ENCODE results near the gene GATAD2A.

GATAD2A gene

DNA sequence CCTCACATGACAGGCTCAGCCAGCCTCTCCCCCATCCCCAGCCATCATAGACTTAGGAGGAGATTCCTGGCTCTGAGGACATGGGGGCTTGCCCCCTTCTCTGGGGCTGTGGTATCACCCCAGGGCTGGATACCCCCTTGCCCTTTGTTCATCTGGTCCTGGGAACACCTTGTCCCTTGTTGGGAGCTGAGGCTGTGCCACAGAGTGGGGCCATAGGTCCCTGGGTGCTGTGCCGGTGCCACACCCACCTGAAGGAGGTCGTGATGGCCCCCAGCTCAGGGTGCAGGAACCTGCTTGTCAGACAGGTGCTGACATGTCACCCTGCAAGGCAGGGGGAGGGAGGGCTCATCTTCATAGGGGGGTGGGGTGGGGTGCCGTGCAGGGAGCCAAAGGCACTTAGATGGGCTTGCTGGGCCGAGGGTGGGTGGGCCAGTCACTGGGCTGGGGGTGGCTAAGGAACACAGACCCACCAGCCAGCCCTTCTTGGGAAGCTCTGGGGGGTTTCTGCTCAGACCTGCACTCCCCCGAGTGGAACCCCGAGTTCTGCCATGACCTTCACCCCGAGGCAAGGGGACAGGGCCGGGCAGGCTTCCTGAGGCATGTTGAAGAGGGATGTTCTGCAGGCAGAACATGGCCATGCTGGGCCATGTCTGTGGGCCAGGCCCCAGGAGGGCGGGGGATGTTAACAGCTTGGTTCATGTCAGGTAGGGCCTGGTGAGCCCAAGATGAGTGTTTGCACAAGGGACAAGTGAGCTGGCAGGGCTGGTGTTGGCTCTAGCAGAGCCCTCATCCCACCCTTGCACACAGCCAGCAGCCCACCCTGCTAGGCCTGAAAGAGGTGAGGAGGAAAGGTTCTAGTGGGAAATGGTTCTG is 81.8 kb downstream of the GATAD2A start:
- in situ Hi-C loops (cut with MboI; ENCODE audit: low sequenced_read_pairs) = loop anchor here (25.0 kb wide), 1 partner anchor 325 kb away; the partner anchor contains the start of gene MEF2B

DNA sequence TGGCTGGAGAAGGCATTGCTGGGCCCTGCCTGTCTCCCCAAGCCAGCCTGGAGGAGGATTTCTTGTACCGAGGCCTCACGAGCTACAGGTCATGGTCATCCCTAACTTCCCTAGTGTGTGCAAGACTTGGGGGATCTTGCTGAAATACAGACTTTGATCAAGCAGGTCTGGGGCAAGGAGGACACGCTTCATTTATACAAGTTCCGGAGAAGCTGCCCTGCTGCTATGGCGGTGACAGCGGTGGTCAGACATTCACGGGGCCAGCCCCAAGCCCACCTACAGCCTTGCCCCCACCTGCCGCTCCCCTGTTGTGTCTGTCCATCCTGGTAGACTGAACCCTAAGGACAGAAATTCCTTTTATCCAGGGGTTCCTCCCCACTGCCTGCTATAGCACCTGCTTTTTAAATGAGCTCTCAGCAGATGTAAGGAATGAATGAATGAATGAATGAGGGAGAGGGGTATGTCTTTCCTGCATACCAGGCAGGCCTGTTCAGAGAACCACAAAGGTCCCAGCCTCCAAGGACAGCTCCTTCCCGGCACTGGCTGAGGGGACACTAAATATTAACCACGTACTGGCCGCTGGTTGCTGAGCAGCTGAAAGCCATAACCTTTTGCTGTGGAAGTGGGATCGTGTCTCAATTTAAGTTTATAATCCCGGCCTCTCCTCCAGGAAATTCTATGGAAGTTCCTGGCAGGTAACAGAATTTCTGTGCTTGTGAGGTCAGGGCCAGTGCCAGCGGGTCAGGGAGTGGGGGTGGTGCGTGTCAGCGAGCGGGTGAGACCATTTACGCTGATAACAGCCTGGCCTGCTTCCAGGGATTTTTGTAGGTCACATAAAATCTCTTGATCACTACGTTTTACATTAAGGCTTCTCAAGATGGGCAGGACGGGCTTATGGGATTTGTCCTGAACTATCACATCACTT is 82.7 kb downstream of the GATAD2A start:
- in situ Hi-C loops (cut with MboI; ENCODE audit: low sequenced_read_pairs) = loop anchor here (25.0 kb wide), 1 partner anchor 326 kb away; the partner anchor contains the start of gene MEF2B

DNA sequence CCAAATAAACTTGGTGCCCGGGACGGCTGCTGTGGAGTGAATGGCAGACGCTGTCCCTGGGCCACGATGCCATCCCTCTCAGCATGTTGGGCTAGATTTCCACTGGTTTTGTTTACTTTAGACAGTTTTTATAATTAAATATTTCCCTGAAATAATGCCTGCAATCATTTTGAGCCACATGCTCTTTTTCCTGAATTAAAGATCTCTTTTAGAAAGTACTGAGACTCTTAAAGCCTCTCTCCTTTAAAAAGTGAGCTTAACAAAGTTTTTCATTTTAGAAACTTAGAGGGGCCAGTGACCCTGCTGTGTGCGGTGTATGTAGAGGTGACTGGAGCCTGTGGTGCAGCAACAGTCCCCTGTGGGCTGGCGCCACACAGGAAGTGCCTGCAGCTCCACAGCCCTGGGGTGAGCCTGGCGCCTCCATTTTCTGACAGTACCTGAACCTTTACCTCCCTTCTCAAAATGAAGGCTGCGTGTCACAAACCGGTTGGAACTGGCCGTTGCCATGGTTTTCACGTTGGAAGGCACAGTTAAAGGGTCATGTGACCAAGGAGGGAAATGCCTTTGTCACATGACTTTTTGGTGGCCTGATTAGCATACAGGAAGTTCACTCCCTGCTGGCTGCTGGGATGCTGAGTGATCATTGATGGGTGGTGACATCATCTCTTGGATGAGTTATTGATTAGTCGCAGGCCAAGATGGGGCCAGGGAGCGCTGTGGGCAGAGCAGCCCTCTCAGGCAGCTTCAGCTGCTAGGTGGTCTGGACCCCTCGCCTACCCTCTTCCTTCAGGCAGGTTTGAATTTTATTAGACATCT is 83.6 kb downstream of the GATAD2A start:
- in situ Hi-C loops (cut with MboI; ENCODE audit: low sequenced_read_pairs) = loop anchor here (25.0 kb wide), 1 partner anchor 327 kb away; the partner anchor contains the start of gene MEF2B

DNA sequence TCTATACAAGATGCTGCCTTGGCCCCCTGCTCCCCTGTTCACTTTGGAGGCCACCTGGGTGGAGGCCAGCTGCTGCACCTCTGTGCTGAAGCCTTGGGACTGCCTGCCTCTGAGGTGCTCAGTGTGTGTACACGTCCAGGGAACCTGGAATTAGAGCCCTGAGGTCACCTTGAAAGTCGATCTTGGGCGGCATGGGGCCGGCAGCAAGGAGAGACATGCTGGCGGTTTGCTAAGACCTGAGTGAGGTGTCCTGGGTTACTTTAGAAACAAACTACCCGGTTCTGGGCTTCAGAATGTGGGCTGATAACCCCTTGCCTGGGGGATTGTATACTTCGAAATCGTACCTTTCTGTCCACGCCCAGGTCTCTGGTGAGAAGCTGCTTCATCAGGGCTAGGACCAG is 84.3 kb downstream of the GATAD2A start:
- in situ Hi-C loops (cut with MboI; ENCODE audit: low sequenced_read_pairs) = loop anchor here (25.0 kb wide), 1 partner anchor 328 kb away; the partner anchor contains the start of gene MEF2B

DNA sequence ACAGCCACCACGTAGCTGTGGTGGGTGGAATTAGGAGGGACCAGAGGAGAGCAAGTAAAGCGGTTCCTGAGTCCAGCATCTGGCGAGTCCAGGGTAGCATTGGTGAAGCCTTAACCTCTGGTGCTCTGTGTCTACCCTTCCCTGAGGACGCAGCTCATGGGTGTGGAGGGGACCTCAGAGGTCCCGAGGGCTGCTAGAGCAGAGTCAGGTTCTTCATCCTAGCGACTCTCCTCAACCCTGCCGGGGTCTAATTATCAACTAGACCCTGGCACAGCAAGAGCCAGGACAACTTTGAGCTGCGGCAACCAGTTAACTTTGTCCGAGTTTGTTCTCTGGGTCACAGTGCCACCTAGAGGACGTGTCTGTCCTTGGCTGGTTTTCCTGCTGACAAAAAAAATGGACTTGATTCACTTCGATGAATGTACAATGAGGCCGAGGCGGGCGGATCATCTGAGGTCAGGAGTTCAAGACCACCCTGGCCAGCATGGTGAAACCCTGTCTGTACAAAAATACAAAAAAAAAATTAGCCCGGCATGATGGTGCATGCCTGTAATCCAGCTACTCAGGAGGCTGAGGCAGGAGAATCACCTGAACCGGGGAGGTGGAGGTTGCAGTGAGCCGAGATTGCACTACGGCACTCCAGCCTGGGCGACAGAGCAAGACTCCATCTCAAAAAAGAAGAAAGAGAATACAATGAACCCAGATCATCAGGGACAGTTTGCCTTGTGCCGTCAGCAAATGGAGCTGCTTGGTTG is 84.9 kb downstream of the GATAD2A start:
- in situ Hi-C loops (cut with MboI; ENCODE audit: low sequenced_read_pairs) = loop anchor here (25.0 kb wide), 1 partner anchor 328 kb away; the partner anchor contains the start of gene MEF2B

DNA sequence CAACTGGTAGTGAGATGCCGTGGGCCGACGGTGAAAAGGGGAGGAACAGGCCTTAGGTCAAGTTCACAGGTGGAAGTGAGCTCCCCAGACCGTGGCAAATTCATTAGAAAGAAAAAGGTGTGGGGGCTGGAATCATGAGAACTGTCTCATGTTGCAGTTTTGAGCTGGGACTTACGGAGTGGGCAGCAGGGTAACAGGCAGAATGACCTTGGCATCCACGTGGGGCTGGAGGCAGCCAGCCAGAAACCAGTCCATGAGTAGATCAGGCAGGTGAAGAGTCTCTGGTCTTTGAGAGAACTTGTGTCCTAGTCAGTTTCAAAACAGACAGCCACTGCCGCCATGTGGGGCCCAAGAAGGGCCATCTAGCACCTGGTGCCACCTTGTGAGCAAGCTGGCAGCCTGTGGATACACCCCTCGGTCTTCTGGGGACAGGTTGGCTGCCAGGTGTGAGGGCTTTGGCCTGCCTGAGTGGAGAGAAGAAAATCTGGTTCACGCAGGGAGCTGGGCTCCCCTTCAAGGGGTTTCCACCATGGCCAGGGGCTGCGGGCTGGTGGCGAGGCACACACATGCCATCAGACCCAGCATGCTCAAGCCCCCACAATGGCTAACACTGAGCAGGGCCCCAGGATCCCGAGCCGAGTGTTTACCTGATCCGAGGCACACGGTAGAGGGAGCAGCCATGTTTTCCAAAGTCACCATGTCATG is 86.0 kb downstream of the GATAD2A start:
- in situ Hi-C loops (cut with MboI; ENCODE audit: low sequenced_read_pairs) = loop anchor here (25.0 kb wide), 1 partner anchor 329 kb away; the partner anchor contains the start of gene MEF2B

DNA sequence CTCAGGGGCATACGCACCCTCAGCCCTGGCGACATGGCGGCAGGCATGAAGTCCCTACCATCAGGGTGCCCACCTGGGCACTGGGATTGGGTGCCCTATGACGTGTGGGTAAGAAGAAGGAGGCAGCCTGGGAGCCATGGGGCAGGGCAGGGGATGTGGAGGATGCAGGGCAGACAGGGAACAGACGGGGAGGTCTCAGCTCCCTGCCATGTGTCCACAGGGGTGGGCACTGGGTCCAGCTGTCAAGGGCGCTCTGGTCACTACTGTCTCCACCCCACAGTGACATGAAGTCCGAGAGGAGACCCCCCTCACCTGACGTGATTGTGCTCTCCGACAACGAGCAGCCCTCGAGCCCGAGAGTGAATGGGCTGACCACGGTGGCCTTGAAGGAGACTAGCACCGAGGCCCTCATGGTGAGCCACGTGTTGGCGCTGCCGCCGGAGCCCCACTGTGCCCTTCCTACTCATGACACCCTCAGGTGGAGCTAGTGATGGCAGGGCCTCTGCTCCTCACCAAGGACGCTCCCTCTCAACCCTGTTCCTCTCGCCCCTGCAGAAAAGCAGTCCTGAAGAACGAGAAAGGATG is 86.6 kb downstream of the GATAD2A start:
- in situ Hi-C loops (cut with MboI; ENCODE audit: low sequenced_read_pairs) = loop anchor here (25.0 kb wide), 1 partner anchor 330 kb away; the partner anchor contains the start of gene MEF2B

DNA sequence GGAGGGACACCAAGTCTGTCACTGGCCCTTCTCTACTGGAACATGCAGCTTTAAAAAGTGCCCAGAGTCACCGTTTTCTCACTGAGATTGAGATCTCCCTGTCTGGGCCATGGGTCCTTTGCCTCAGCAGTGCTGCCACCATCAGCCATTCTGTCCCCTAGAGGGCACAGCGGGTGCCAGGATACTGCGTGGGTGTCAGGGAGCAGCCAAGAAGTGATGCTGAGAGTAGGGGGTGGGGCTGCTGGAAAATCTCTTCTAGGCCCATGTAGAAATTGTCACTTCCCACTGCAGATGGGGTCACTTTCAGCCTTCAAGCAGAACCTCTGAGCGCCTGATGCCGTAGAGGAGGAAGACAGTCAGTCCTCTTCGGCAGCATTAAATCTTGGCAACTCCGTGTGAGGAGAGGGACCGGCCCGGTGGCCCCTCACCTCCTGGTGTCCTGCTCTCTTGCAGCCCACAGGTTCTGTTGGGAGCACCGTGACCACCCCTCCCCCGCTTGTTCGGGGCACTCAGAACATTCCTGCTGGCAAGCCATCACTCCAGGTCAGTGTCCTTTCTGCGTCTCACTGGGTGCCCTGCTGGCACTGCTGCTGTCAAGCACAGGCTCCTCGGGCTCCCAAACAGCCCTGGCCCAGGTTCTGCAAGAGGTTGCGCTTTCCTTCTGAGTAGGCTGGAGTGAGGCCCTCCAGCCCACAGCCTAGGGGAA is 88.5 kb downstream of the GATAD2A start:
- in situ Hi-C loops (cut with MboI; ENCODE audit: low sequenced_read_pairs) = loop anchor here (25.0 kb wide), 1 partner anchor 332 kb away; the partner anchor contains the start of gene MEF2B

DNA sequence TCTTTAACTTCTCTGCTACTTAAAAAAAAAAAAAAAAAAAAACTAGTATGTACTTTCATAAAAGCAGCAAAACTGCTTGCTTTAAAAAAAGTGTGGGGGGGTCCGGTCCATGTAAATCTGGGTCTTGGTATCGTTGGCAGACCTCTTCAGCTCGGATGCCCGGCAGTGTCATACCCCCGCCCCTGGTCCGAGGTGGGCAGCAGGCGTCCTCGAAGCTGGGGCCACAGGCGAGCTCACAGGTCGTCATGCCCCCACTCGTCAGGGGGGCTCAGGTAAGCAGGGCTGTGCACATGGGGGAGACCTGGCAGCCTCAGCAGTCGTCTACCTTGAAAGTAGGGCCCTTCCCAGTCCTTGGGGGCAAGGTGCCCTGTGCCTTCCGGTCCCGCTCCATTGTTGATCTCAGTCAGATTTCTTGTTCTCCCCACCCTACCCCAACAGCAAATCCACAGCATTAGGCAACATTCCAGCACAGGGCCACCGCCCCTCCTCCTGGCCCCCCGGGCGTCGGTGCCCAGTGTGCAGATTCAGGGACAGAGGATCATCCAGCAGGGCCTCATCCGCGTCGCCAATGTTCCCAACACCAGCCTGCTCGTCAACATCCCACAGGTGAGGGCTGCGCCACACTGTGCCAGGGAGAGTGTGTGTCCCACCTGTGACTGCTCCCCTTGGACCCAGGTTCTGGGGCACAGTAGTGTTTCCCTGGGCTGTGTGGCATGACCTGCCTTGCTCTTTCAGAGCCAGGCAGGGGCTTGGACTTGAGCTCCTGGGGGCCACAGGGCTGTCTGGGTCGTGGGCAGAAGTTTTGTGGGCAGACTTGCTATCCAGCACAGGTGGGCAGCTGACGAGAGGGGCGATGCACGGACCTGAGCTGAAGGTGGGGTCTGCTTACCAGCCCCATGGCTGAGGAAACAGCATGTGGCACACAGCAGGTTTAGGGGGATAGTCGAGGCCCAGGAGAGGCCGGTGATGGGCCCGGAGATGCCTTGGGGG is 90.4 kb downstream of the GATAD2A start:
- in situ Hi-C loops (cut with MboI; ENCODE audit: low sequenced_read_pairs) = loop anchor here (25.0 kb wide), 1 partner anchor 334 kb away; the partner anchor contains the start of gene MEF2B

DNA sequence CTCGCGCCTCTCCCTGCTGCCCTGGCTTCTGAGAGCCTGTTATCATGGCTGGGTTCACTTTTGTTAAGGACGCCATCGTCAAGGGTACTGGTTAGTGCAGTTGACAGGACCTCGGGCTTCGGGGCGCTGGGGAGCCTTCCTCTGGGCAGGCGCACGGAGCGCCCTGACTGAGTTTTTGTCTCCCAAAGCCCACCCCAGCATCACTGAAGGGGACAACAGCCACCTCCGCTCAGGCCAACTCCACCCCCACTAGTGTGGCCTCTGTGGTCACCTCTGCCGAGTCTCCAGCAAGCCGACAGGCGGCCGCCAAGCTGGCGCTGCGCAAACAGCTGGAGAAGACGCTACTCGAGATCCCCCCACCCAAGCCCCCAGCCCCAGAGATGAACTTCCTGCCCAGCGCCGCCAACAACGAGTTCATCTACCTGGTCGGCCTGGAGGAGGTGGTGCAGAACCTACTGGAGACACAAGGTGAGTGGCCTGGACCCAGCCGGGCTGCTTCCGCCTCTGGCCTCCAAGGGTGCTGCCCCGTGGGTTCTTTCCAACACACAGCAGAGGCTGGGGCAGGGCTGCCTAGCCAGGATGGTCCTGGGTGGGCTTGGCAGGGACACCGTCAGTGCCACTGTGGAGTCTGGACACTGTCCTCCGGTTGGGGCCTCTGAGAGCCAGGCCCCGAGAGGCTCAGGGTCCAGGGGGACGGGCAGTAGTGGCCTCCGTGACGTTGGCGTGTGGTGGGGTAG is 92.9 kb downstream of the GATAD2A start:
- in situ Hi-C loops (cut with MboI; ENCODE audit: low sequenced_read_pairs) = loop anchor here (25.0 kb wide), 1 partner anchor 336 kb away; the partner anchor contains the start of gene MEF2B

DNA sequence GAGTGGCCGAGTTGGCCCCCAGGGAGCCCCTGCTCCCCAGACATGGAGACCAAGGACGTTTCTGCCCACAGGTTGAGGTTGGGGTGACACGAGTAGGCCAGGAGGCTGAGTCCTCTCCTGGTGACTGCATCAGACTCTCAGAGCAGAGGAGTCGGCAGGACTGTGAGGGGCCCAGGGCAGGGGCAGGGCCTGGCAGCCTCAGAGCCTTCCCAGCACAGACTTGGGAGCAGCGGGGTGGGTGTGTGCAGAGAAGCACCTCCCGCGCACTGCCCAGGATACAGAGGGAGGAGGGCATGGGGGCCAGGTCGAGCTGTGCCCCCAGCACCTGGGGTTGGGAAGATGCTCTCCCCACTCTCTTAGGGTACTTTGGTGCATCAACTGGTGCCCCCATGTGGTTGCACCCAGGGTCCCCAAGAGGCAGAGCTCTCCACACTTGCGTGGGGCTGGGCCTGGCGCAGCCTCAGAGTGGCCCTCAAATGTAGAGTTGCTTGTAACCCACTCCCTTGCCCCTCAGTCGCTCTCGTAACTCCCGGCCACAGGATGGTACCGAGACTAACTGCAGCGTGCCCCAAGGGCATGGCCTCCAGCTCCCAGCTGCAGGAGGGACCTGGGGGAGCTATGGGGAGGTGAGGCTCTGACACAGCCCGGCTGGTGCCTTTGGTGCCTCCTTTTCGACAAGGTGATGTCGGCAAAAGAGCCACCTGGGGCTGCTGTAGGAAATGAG is 94.0 kb downstream of the GATAD2A start:
- in situ Hi-C loops (cut with MboI; ENCODE audit: low sequenced_read_pairs) = loop anchor here (25.0 kb wide), 1 partner anchor 337 kb away; the partner anchor contains the start of gene MEF2B

DNA sequence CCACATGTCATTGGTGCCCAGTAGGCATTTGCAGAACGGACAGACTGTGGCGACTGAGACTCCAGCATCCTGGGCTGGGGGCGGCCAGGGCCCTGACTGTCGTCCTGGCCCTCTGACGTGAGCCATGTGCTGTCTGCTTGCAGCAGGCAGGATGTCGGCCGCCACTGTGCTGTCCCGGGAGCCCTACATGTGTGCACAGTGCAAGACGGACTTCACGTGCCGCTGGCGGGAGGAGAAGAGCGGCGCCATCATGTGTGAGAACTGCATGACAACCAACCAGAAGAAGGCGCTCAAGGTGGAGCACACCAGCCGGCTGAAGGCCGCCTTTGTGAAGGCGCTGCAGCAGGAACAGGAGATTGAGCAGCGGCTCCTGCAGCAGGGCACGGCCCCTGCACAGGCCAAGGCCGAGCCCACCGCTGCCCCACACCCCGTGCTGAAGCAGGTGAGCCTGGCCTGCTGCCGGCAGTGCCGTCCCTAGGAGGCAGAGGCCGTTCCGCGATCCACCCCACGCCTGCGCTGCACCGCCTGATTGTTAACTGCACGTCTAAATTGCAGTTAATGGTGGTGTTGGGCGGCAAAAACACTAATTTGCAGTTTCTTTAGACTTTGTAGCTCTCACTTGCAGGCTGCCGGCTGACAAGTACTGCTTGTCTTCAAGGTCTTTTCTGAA is 95.6 kb downstream of the GATAD2A start:
- in situ Hi-C loops (cut with MboI; ENCODE audit: low sequenced_read_pairs) = no loop called here

DNA sequence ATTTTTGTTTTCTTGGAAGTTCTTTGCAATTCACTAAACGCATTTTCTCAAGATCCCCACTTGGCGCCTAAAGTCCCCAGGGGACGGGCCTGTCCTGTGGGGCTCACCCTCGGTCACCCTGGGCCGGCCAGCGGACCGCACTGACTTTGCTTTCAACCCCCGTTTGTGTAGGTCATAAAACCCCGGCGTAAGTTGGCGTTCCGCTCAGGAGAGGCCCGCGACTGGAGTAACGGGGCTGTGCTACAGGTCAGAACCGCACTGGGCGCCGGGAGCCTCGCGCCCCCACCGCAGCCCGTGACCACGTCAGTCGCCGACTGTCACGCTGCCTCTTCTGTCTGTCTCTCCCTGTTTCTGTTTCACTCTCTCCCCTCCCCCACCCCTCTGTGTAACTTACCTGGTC is 96.3 kb downstream of the GATAD2A start:
- in situ Hi-C loops (cut with MboI; ENCODE audit: low sequenced_read_pairs) = no loop called here

DNA sequence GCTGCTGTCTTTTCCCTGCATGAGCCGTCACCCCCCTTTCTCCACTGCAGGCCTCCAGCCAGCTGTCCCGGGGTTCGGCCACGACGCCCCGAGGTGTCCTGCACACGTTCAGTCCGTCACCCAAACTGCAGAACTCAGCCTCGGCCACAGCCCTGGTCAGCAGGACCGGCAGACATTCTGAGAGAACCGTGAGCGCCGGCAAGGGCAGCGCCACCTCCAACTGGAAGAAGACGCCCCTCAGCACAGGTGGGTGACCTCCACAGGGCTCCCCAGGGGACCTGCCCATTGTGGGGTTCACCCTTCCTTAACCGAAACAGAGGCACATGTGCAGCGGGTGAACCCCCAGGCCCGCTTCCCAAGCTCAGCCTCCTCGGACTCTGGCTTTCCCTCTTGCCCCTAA is 96.8 kb downstream of the GATAD2A start:
- in situ Hi-C loops (cut with MboI; ENCODE audit: low sequenced_read_pairs) = no loop called here

All from HL-60/S4 treated with retinoic acid at 250 ng/mL for 4 days and 3 days (cell line).